ENCODE measurements around the gene TSPOAP1. TPM values are rescaled to one million over a fixed set of nuclear protein-coding genes. Genes with fewer than 3 reads are reported as not detected.

The TSPOAP1 gene
- polyA plus RNA-seq, 1 experiment, result 5.6 TPM

- DNase-seq (ENCODE audit: low read depth), result no peak
- ChIA-PET CTCF (interaction anchor here (0.8 to 1.2 kb wide), 3 partner anchors 30 to 166 kb away, joined by 3 to 4 read pairs (median 3); partner anchors contain the start of genes HSF5 and SUPT4H1), POLR2A (no interaction called here)
- no peaks in the 10 kb centered on the region for H3K27me3 ChIP-seq (ENCODE audit: control insufficient read depth, insufficient read depth, low read length)
- no peak for TF ChIP-seq CTCF (IDR thresholded peaks at IDR 0.05; ENCODE audit: insufficient read depth, low read depth, low read length)
- no peak overlapping the region for H3K4me3 ChIP-seq (ENCODE audit: low read depth, low read length)
- H3K36me3 ChIP-seq (ENCODE audit: control insufficient read depth, insufficient read depth, low read length), result no peaks in the 10 kb centered on the region
Observed at GRCh38 chr17:58321571-58322525, 6.7 kb downstream of the TSPOAP1 start.

DNA sequence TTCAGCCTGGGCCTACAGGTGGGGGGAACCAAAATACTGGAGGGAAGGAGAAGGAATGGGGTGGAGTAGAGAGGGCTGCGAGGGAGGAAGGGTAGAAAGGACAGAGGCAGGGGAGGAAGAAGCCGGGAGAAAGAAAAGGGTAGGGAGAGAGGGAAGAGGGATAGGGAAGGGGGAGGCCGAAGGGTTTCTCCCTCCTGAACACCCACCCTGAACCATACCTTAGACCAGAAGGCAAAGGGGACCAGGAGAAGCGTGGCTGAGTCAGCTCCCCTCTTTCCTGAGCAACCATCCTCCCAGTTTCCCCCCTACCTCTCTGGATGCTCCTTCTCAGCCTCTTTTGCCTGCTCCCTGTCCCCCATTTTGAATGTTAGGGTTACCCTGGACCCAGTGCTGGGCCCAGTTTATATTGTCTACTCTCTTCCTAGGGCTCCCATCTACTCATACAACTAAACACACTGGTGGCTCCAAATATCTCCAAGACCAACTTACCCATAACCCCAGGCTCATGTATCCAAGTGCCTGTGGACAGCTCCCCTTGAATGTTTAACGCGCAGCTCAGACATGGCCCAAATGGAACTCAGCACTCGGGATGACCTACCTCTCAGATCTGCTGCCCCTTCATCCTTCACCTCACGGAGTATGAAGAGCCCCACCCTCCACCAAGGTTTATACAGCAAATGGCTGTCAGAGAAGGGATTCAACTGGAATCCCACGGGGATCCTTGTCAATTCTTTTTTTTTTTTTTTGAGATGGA is 7.8 kb downstream of the TSPOAP1 start:
- no peak for DNase-seq (ENCODE audit: low read depth)
- POLR2A ChIA-PET, result no interaction called here
- Histone ChIP-seq H3K4me3 (ENCODE audit: low read depth, low read length) (no peak overlapping the region), H3K27me3 (ENCODE audit: control insufficient read depth, insufficient read depth, low read length) (no peaks in the 10 kb centered on the region), H3K36me3 (ENCODE audit: control insufficient read depth, insufficient read depth, low read length) (no peaks in the 10 kb centered on the region)
- CTCF ChIA-PET, result interaction anchor here (0.6 to 0.9 kb wide), 2 partner anchors 93 to 97 kb away, joined by 3 read pairs; partner anchors contain the start of gene RNF43
- TF ChIP-seq CTCF (IDR thresholded peaks at IDR 0.05; ENCODE audit: insufficient read depth, low read depth, low read length), result no peak

- POLR2A ChIA-PET, result no interaction called here
- CTCF ChIA-PET, result interaction anchor here (0.9 to 6.3 kb wide), 3 partner anchors 95 to 136 kb away, joined by 3 to 95 read pairs (median 3); partner anchors contain the start of gene RNF43
- no peaks in the 10 kb centered on the region for H3K36me3 ChIP-seq (ENCODE audit: control insufficient read depth, insufficient read depth, low read length)
- TF ChIP-seq CTCF (IDR thresholded peaks at IDR 0.05; ENCODE audit: insufficient read depth, low read depth, low read length), result no peak
- no peaks in the 10 kb centered on the region for H3K27me3 ChIP-seq (ENCODE audit: control insufficient read depth, insufficient read depth, low read length)
- no peak for DNase-seq (ENCODE audit: low read depth)
- H3K4me3 ChIP-seq (ENCODE audit: low read depth, low read length), result no peak overlapping the region
Observed at GRCh38 chr17:58320163-58320558, 8.4 kb downstream of the TSPOAP1 start.

- Histone ChIP-seq H3K36me3 (ENCODE audit: control insufficient read depth, insufficient read depth, low read length) (no peaks in the 10 kb centered on the region), H3K4me3 (ENCODE audit: low read depth, low read length) (no peak overlapping the region), H3K27me3 (ENCODE audit: control insufficient read depth, insufficient read depth, low read length) (no peaks in the 10 kb centered on the region)
- ChIA-PET CTCF (interaction anchor here (1.2 to 6.3 kb wide), 2 partner anchors 96 to 137 kb away, joined by 3 to 95 read pairs; partner anchors contain the start of gene RNF43), POLR2A (interaction anchor here (0.6 kb wide), 1 partner anchor 33 kb away, joined by 12 read pairs; no protein-coding TSS in a partner anchor)
- TF ChIP-seq CTCF (IDR thresholded peaks at IDR 0.05; ENCODE audit: insufficient read depth, low read depth, low read length), result no peak
- no peak for DNase-seq (ENCODE audit: low read depth)
Observed at GRCh38 chr17:58319173-58320162, 9.1 kb downstream of the TSPOAP1 start.

All from BJ (cell line).